SU-DHL-6 (cell line): Measurements from ENCODE around the gene DNAJA2.

ENCODE experiments used
- CTCF ChIP-seq: fragments of 200-600 bp; sonication (generic); IDR thresholded peaks from one replicate; pipeline ENCODE4 v1.5.1; 2017; ENCODE audit warnings: antibody characterized with exemption, mild to moderate bottlenecking, low read length, moderate library complexity; ENCODE audit not compliant: insufficient read depth, poor library complexity, severe bottlenecking
- EZH2phosphoT487 ChIP-seq: fragments of 200-600 bp; sonication (generic), shearing (Covaris generic); conservative IDR thresholded peaks from 2 replicates; pipeline ENCODE4 v1.6.1; 2018; ENCODE audit warnings: mild to moderate bottlenecking, antibody characterized with exemption, low read length, moderate library complexity, mixed read lengths

GRCh38 chr16:46996391-46996790 is 22.9 kb upstream of the DNAJA2 start:
- TF ChIP-seq CTCF (no peak), EZH2phosphoT487 (no peak)
